H1 (cell line): ENCODE results near the gene SPRYD4. TPM values are rescaled to one million over a fixed set of nuclear protein-coding genes. Genes with fewer than 3 reads are reported as not detected.
A peak's percentile ranks its signal among the peaks of the same experiment; 100 is the strongest.

Source experiments
- CTCF ChIA-PET: fragments of 300-600 bp; sonication (Branson Sonifier 250); formaldehyde crosslinking; loops from one replicate; lab custom pipeline; 2021; ENCODE audit not compliant: partially characterized antibody; lab: Charles Lee
- POLR2A ChIA-PET: fragments of 300-600 bp; sonication (Branson Sonifier 250); formaldehyde crosslinking; loops from one replicate; lab custom pipeline; 2021; ENCODE audit warnings: inconsistent platforms; ENCODE audit not compliant: partially characterized antibody; lab: Charles Lee
- DNase-seq, 2 experiments: peaks; one replicate each; pipeline versions ENCODE4 v3.0.0 to v3.0.0-alpha.2; 2010 to 2022; ENCODE audit warnings: low spot score in 2 of 2, low read depth in 1 of 2, mixed read lengths in 1 of 2
- FAIRE-seq: peaks from 2 replicates; lab custom pipeline; 2011; peaks lifted over from hg19 to GRCh38; lab: Jason Lieb, UNC
- H2AFZ ChIP-seq: 2 replicates; pipeline ENCODE4 v1.8.1; 2012; ENCODE audit warnings: low read length, inconsistent platforms
- H2AK5ac ChIP-seq: 2 replicates; pipeline ENCODE4 v1.6.1; 2013; ENCODE audit warnings: low read depth, low read length
- H2BK120ac ChIP-seq: replicated peaks from 2 replicates; pipeline ENCODE3; 2013; ENCODE audit warnings: low read depth, low read length, inconsistent platforms
- H2BK12ac ChIP-seq: 2 replicates; pipeline ENCODE4 v1.6.1; 2013; ENCODE audit warnings: low read depth, low read length
- H2BK15ac ChIP-seq: 2 replicates; pipeline ENCODE4 v1.6.1; 2013; ENCODE audit warnings: low read length
- H2BK20ac ChIP-seq: 2 replicates; pipeline ENCODE4 v1.6.1; 2013; ENCODE audit warnings: low read length
- H2BK5ac ChIP-seq: 2 replicates; pipeline ENCODE4 v1.6.1; 2013; ENCODE audit warnings: low read depth, low read length
- H3K14ac ChIP-seq: 2 replicates; pipeline ENCODE4 v1.6.1; 2013; ENCODE audit warnings: inconsistent platforms; ENCODE audit not compliant: insufficient read length
- H3K18ac ChIP-seq: 2 replicates; pipeline ENCODE4 v1.6.1; 2013; ENCODE audit warnings: low read length; ENCODE audit errors: extremely low read depth
- H3K23ac ChIP-seq: 2 replicates; pipeline ENCODE4 v1.6.1; 2013; ENCODE audit warnings: inconsistent platforms; ENCODE audit not compliant: insufficient read length
- H3K23me2 ChIP-seq: 2 replicates; pipeline ENCODE4 v1.6.1; 2013; ENCODE audit warnings: low read depth, low read length
- H3K27ac ChIP-seq: 2 replicates; pipeline ENCODE4 v1.6.1; 2011; ENCODE audit warnings: low read depth, low read length, inconsistent platforms
- H3K27me3 ChIP-seq, 4 experiments: replicated peaks in 1 of 4; 1 replicate in 1 of 4; 2 replicates in 3 of 4; pipeline versions ENCODE4 v1.6.1 to v1.8.1; 2011 to 2013; ENCODE audit warnings: low read length in 3 of 4, mild to moderate bottlenecking in 3 of 4, inconsistent platforms in 2 of 4, mixed read lengths in 2 of 4, moderate library complexity in 1 of 4; ENCODE audit not compliant: control insufficient read depth in 3 of 4, insufficient read depth in 3 of 4; ENCODE audit errors: extremely low read depth in 1 of 4
- H3K36me3 ChIP-seq, 4 experiments: 2 replicates each; pipeline versions ENCODE4 v1.6.1 to v1.8.1; 2011 to 2013; ENCODE audit warnings: mild to moderate bottlenecking in 4 of 4, low read length in 3 of 4, moderate library complexity in 2 of 4, control low read depth in 1 of 4, inconsistent platforms in 1 of 4; ENCODE audit not compliant: insufficient read depth in 4 of 4, control insufficient read depth in 2 of 4
- H3K4ac ChIP-seq: replicated peaks from 2 replicates; pipeline ENCODE3; 2013; ENCODE audit warnings: low read length, low read depth, mixed read lengths, inconsistent platforms; ENCODE audit not compliant: insufficient read length
- H3K4me1 ChIP-seq, 4 experiments: replicated peaks in 1 of 4; 1 replicate in 1 of 4; 2 replicates in 3 of 4; pipeline versions ENCODE4 v1.6.1 to v1.8.1; 2011 to 2013; ENCODE audit warnings: low read length in 3 of 4, inconsistent platforms in 2 of 4, mixed read lengths in 1 of 4; ENCODE audit not compliant: insufficient read depth in 4 of 4, control insufficient read depth in 3 of 4
- H3K4me2 ChIP-seq, 2 experiments: 2 replicates each; pipeline versions ENCODE4 v1.6.1 to v1.8.1; 2011 to 2013; ENCODE audit warnings: low read depth in 2 of 2, low read length in 2 of 2, control low read depth in 1 of 2, inconsistent platforms in 1 of 2, mild to moderate bottlenecking in 1 of 2; ENCODE audit not compliant: insufficient read depth in 1 of 2
- H3K4me3 ChIP-seq, 4 experiments: fragments of 200-600, 300-600 bp in 1 of 4; sonication (generic), shearing (Covaris generic), sonication (Bioruptor Twin) in 1 of 4; 2 replicates each; pipeline versions ENCODE4 v1.5.1 to v1.8.1; 2011 to 2016; ENCODE audit warnings: low read length in 4 of 4, low read depth in 3 of 4, control low read depth in 2 of 4, inconsistent platforms in 2 of 4, mild to moderate bottlenecking in 2 of 4, mixed read lengths in 1 of 4, moderate library complexity in 1 of 4; ENCODE audit not compliant: insufficient read depth in 2 of 4; ENCODE audit errors: extremely low read depth in 1 of 4
- H3K56ac ChIP-seq: replicated peaks from 2 replicates; pipeline ENCODE3; 2013; ENCODE audit warnings: low read depth, mild to moderate bottlenecking, mixed read lengths, low read length, inconsistent platforms; ENCODE audit not compliant: insufficient read length
- H3K79me1 ChIP-seq: 2 replicates; pipeline ENCODE4 v1.6.1; 2013; ENCODE audit warnings: low read depth, low read length, control low read depth
- H3K79me2 ChIP-seq, 2 experiments: 2 replicates each; pipeline versions ENCODE4 v1.6.1 to v1.8.1; 2012 to 2013; ENCODE audit warnings: low read length in 2 of 2, mild to moderate bottlenecking in 2 of 2, inconsistent platforms in 1 of 2; ENCODE audit not compliant: insufficient read depth in 2 of 2, control insufficient read depth in 1 of 2
- H3K9ac ChIP-seq, 4 experiments: replicated peaks in 1 of 4; 1 replicate in 1 of 4; 2 replicates in 3 of 4; pipeline versions ENCODE4 v1.6.1 to v1.8.1; 2011 to 2013; ENCODE audit warnings: low read depth in 3 of 4, low read length in 3 of 4, control low read depth in 2 of 4, mild to moderate bottlenecking in 2 of 4, moderate library complexity in 2 of 4, inconsistent platforms in 1 of 4; ENCODE audit errors: extremely low read depth in 1 of 4
- H3K9me3 ChIP-seq, 2 experiments: 2 replicates each; pipeline versions ENCODE4 v1.6.1 to v1.8.1; 2012 to 2013; ENCODE audit warnings: mild to moderate bottlenecking in 2 of 2, moderate library complexity in 2 of 2, control low read depth in 1 of 2, inconsistent platforms in 1 of 2, low read depth in 1 of 2, low read length in 1 of 2, mixed read lengths in 1 of 2; ENCODE audit not compliant: insufficient read depth in 2 of 2
- H4K20me1 ChIP-seq, 2 experiments: replicated peaks in 1 of 2; 2 replicates each; pipeline versions ENCODE3 to v1.8.1; 2011 to 2013; ENCODE audit warnings: inconsistent platforms in 2 of 2, low read length in 2 of 2, mild to moderate bottlenecking in 1 of 2; ENCODE audit not compliant: insufficient read depth in 2 of 2, control insufficient read depth in 1 of 2
- H4K5ac ChIP-seq: 2 replicates; pipeline ENCODE4 v1.6.1; 2013; ENCODE audit warnings: low read length, low read depth, mixed read lengths, inconsistent platforms; ENCODE audit not compliant: insufficient read length
- H4K8ac ChIP-seq: 2 replicates; pipeline ENCODE4 v1.8.0; 2013; ENCODE audit warnings: mild to moderate bottlenecking, moderate library complexity, low read length, inconsistent platforms; ENCODE audit not compliant: insufficient read depth; ENCODE audit errors: extremely low read depth
- H4K91ac ChIP-seq: replicated peaks from 2 replicates; pipeline ENCODE3; 2013; ENCODE audit warnings: low read length, mixed read lengths, inconsistent platforms; ENCODE audit not compliant: insufficient read length
- ASH2L ChIP-seq: fragments of 200-600, 300-600 bp; sonication (generic); IDR thresholded peaks from one replicate; pipeline ENCODE4 v1.7.1; 2017; ENCODE audit warnings: low read length
- CEBPB ChIP-seq: IDR thresholded peaks from 2 replicates; pipeline ENCODE4 v1.6.1; 2012; ENCODE audit warnings: low read depth, low read length
- MAFK ChIP-seq: IDR thresholded peaks from 2 replicates; pipeline ENCODE4 v1.6.1; 2012; ENCODE audit warnings: low read depth, mild to moderate bottlenecking, improper control_type of control experiment, low read length
- NANOG ChIP-seq: IDR thresholded peaks from 2 replicates; pipeline ENCODE4 v1.6.1; 2011; ENCODE audit warnings: low read length, low read depth, mild to moderate bottlenecking, inconsistent platforms; ENCODE audit not compliant: insufficient read depth, poor library complexity, severe bottlenecking
- POLR2AphosphoS5 ChIP-seq: IDR thresholded peaks from 2 replicates; pipeline ENCODE4 v1.6.1; 2011; ENCODE audit warnings: low read depth, low read length
- RAD21 ChIP-seq, 2 experiments: IDR thresholded peaks in 1 of 2; conservative IDR thresholded peaks in 1 of 2; 2 replicates each; pipeline ENCODE4 v1.6.1; 2011; ENCODE audit warnings: low read depth in 2 of 2, low read length in 2 of 2, improper control_type of control experiment in 1 of 2, inconsistent platforms in 1 of 2, mild to moderate bottlenecking in 1 of 2, moderate library complexity in 1 of 2
- RBBP5 ChIP-seq: IDR thresholded peaks from 2 replicates; pipeline ENCODE4 v1.7.1; 2012; ENCODE audit warnings: low read depth, mild to moderate bottlenecking, inconsistent platforms, low read length, moderate library complexity, borderline replicate concordance
- SIN3A ChIP-seq, 2 experiments: IDR thresholded peaks in 1 of 2; conservative IDR thresholded peaks in 1 of 2; 2 replicates each; pipeline ENCODE4 v1.6.1; 2011 to 2012; ENCODE audit warnings: low read length in 2 of 2, improper control_type of control experiment in 1 of 2, low read depth in 1 of 2, mild to moderate bottlenecking in 1 of 2
- SP1 ChIP-seq: IDR thresholded peaks from 2 replicates; pipeline ENCODE4 v1.6.1; 2011; ENCODE audit warnings: low read depth, low read length
- polyA plus RNA-seq, 7 experiments: library from polyadenylated mRNA; depleted of rRNA in 3 of 7; stranded (reverse) in 5 of 7; unstranded in 2 of 7; fragments of >200 nt in 5 of 7; fragments of 200-250 nt in 2 of 7; gene quantifications; 1 replicate in 5 of 7; 2 replicates in 1 of 7; 4 replicates in 1 of 7; pipeline versions ENCODE4 v1.2.1 to v1.2.3, GENCODE V29; 2011 to 2013; ENCODE audit warnings: missing spikeins in 2 of 7, mixed read lengths in 2 of 7
- total RNA-seq: library from RNA; stranded (reverse); fragmentation: NEBNext Ultra II Directional; extraction: Animal tissue kit (Norgen Biotek cat#: 25700); gene quantifications from 2 replicates; pipeline ENCODE4 v1.2.1, GENCODE V29; 2021

Gene SPRYD4
- total and polyA plus RNA-seq, 2 of the 8 experiments (the other 6 are each of a cell fraction or from before 2014, with no cell fraction given): 4.3 to 5.3 TPM

DNA sequence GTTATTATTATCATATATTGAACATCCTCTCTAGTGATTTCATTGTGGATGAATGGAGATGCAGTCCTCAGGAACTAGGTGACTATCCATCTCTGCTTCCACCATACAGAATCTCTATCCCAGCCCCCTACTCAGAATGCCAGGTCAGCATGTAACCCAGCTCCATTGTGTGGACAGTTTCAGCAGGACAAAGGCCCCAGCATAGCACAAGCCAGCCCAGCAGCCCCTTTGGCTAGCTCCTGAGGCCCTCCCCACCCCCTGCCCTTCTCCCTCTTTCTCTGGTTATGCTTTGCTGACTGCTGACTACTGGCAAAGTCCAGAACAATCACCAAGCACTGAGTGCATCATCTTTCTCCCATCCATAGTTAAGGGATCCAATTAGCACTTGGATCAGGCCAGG is 5.8 kb upstream of the SPRYD4 start:
- Histone ChIP-seq H3K4me2 (peak overlapping the region; percentile 50 to 58; a peak in 3 of 4 replicates), H3K23ac (no peak overlapping the region), H2BK20ac (peak overlapping the region; percentile 16; the same call in 1 of the 2 replicates), H4K8ac (no peak overlapping the region), H3K9me3 (no peaks in the 10 kb centered on the region), H2BK120ac (no peak overlapping the region), H3K27me3 (no peaks in the 10 kb centered on the region), H2BK5ac (no peak overlapping the region), H3K4me1 (peaks cover 4 to 9% (median 6%) of the 10 kb centered on the region in 4 experiments; a peak in 6 of 7 replicates), H3K79me1 (no peaks in the 10 kb centered on the region), H3K79me2 (no peaks in the 10 kb centered on the region)
- peak in 1 of 2 experiments; percentile 16; a peak in 1 of 4 replicates for TF ChIP-seq RAD21 (IDR thresholded peaks at IDR 0.05 in 1 of 2, conservative IDR thresholded peaks at IDR 0.05 in 1 of 2; ENCODE audit: low read depth in 2 of 2, low read length in 2 of 2)
- TF ChIP-seq NANOG: no peak
- TF ChIP-seq RBBP5: no peak
- no peak for TF ChIP-seq SIN3A (conservative IDR thresholded peaks at IDR 0.05 in 1 of 2, IDR thresholded peaks at IDR 0.05 in 1 of 2; ENCODE audit: low read depth in 1 of 2, low read length in 2 of 2)
- TF ChIP-seq CEBPB: no peak
- no peak for TF ChIP-seq POLR2AphosphoS5
- peak; percentile 48 for TF ChIP-seq ASH2L
- TF ChIP-seq SP1: 0 out of 2 replicates have a peak, but pooled peaks have one; percentile 30
- TF ChIP-seq MAFK: peak; percentile 84
- TF ChIP-seq, all 59 proteins: peak for 4
- no peak for DNase-seq
- no peaks in the 10 kb centered on the region for H4K20me1 ChIP-seq
- H3K9ac ChIP-seq: no peak overlapping the region; a peak in 1 of 7 replicates
- 0 out of 2 replicates have a peak overlapping the region, but pooled peaks have one; percentile 67 for H2AFZ ChIP-seq
- H3K56ac ChIP-seq: no peak overlapping the region
- no peak overlapping the region for H2BK15ac ChIP-seq
- H3K23me2 ChIP-seq: no peaks in the 10 kb centered on the region
- peak overlapping the region; percentile 21 for H3K27ac ChIP-seq
- ChIA-PET CTCF (interaction anchor here (0.7 to 9.0 kb wide), 10 partner anchors 8 to 146 kb away, joined by 3 to 124 read pairs (median 16); partner anchors contain the start of genes CNPY2, MIP, STAT2 and TIMELESS), POLR2A (interaction anchor here (0.7 to 7.6 kb wide), 9 partner anchors 8 to 204 kb away, joined by 3 to 74 read pairs (median 4); partner anchors contain the start of genes ANKRD52, CNPY2, CS and MIP)
- no peak overlapping the region for H4K5ac ChIP-seq
- no peak overlapping the region for H4K91ac ChIP-seq
- FAIRE-seq: no peak
- H3K4me3 ChIP-seq: peak overlapping the region in 1 of 4 experiments; percentile 7; a peak in 2 of 8 replicates
- no peak overlapping the region; the same call in 1 of the 2 replicates for H3K18ac ChIP-seq
- no peak overlapping the region; the same call in 1 of the 2 replicates for H2BK12ac ChIP-seq
- H3K36me3 ChIP-seq: no peaks in the 10 kb centered on the region
- no peak overlapping the region for H3K14ac ChIP-seq
- no peak overlapping the region for H3K4ac ChIP-seq
- H2AK5ac ChIP-seq: no peak overlapping the region
